Kidney (tissue), 14 donors: ENCODE measurements around the gene HSPA12A. TPM values are rescaled to one million over a fixed set of nuclear protein-coding genes. Genes with fewer than 3 reads are reported as not detected.

Experiments
- DNase-seq, 5 donors: peaks; one replicate each; pipeline ENCODE4 v3.0.0-alpha.2; 2013 to 2020
- FAIRE-seq: peaks from 2 replicates; lab custom pipeline; 2012; peaks lifted over from hg19 to GRCh38; lab: Jason Lieb, UNC
- H3K27ac ChIP-seq, 2 donors: one replicate each; pipeline ENCODE4 v1.7.0; 2013; ENCODE audit warnings: low read depth in 2 of 2, low read length in 2 of 2, inconsistent platforms in 1 of 2
- H3K27me3 ChIP-seq: one replicate; pipeline ENCODE4 v1.7.1; 2013; ENCODE audit warnings: low read length, inconsistent platforms; ENCODE audit not compliant: control insufficient read depth, insufficient read depth
- H3K36me3 ChIP-seq, 3 donors: one replicate each; pipeline versions ENCODE4 v1.7.0 to v1.7.1; 2013; ENCODE audit warnings: low read length in 3 of 3, control low read depth in 1 of 3, inconsistent platforms in 1 of 3; ENCODE audit not compliant: insufficient read depth in 3 of 3, control insufficient read depth in 2 of 3
- H3K4me1 ChIP-seq, 3 donors: one replicate each; pipeline versions ENCODE4 v1.7.0 to v1.7.1; 2013; ENCODE audit warnings: low read length in 3 of 3, inconsistent platforms in 1 of 3, low read depth in 1 of 3; ENCODE audit not compliant: control insufficient read depth in 2 of 3, insufficient read depth in 2 of 3
- H3K4me3 ChIP-seq, 3 donors: one replicate each; pipeline versions ENCODE4 v1.7.0 to v1.8.1; 2013; ENCODE audit warnings: low read length in 3 of 3, control low read depth in 1 of 3, inconsistent platforms in 1 of 3
- H3K9ac ChIP-seq, 3 donors: one replicate each; pipeline versions ENCODE4 v1.7.0 to v1.7.1; 2013; ENCODE audit warnings: low read length in 3 of 3, control low read depth in 1 of 3, inconsistent platforms in 1 of 3
- H3K9me3 ChIP-seq, 3 donors: one replicate each; pipeline versions ENCODE4 v1.7.0 to v1.7.1; 2013; ENCODE audit warnings: low read length in 3 of 3, control low read depth in 1 of 3, inconsistent platforms in 1 of 3; ENCODE audit not compliant: control insufficient read depth in 2 of 3, insufficient read depth in 1 of 3
- intact Hi-C: fragments of 100-400 bp; cut with DNase I; formaldehyde crosslinking; loops from one replicate; pipeline ENCODE4 v1.11.1; 2022
- polyA plus RNA-seq: library from polyadenylated mRNA; stranded (reverse); fragments of 350-450 nt; fragmentation: Illumina TruSeq; extraction: RNeasy Lipid Tissue Mini Kit (QIAGEN cat#74804); gene quantifications from one replicate; pipeline ENCODE4 v1.2.3, GENCODE V29; 2014; ENCODE audit warnings: low read depth, low replicate concordance; ENCODE audit not compliant: insufficient read depth
- total RNA-seq: library from RNA; stranded (reverse); fragmentation: NEBNext Ultra II Directional; extraction: Animal tissue kit (Norgen Biotek cat#: 25700); gene quantifications from one replicate; pipeline ENCODE4 v1.2.1, GENCODE V29; 2021
- TF ChIP-seq, protein P1 (sequence below): IDR thresholded peaks from 3 replicates; pipeline ENCODE4 v1.5.1; 2012; ENCODE audit warnings: mild to moderate bottlenecking, moderate library complexity, borderline replicate concordance; ENCODE audit not compliant: insufficient read depth; ENCODE audit errors: extremely low read depth
- donor health status: control.
- donor health status: control.
- donor health status: control.
- donor health status: control.
- donor health status: control.
- donor health status: DM: yes; HTN: yes; CAD: no.
- donor health status: Normal renal cell carcinoma (clear cell type).

HSPA12A gene
- total and polyA plus RNA-seq, 2 donors from 2014 or later, result 18.9 to 33.5 TPM

DNA sequence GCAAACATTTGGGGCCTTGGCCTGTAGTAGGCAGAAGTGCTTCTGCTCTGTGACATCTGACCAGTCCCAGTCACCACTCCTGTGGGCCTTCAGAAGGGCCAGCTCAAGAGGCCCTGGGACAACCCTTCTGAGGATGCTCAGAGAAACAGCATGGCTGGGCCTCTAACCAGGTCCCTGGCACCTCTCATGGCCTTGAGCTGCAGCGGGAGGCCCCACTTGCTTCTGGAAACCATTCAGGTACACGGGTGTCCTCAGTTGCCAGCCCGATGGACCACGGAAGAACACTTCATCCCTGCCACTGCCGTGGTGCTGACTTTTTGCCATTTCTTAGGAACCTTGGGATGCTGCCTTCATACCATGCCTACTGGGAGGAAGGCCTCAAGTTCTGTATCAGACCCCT, 57.6 kb downstream of the HSPA12A start:
- intact Hi-C loops, result loop anchor here (5.0 kb wide), 1 partner anchor 103 kb away; no protein-coding TSS in a partner anchor
- no peak overlapping the region for H3K9ac ChIP-seq
- TF ChIP-seq, protein P1, sequence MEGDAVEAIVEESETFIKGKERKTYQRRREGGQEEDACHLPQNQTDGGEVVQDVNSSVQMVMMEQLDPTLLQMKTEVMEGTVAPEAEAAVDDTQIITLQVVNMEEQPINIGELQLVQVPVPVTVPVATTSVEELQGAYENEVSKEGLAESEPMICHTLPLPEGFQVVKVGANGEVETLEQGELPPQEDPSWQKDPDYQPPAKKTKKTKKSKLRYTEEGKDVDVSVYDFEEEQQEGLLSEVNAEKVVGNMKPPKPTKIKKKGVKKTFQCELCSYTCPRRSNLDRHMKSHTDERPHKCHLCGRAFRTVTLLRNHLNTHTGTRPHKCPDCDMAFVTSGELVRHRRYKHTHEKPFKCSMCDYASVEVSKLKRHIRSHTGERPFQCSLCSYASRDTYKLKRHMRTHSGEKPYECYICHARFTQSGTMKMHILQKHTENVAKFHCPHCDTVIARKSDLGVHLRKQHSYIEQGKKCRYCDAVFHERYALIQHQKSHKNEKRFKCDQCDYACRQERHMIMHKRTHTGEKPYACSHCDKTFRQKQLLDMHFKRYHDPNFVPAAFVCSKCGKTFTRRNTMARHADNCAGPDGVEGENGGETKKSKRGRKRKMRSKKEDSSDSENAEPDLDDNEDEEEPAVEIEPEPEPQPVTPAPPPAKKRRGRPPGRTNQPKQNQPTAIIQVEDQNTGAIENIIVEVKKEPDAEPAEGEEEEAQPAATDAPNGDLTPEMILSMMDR, result no peak
- no peaks in the 10 kb centered on the region for H3K27me3 ChIP-seq
- no peaks in the 10 kb centered on the region for H3K9me3 ChIP-seq
- no peak overlapping the region for H3K27ac ChIP-seq
- DNase-seq (no peak), FAIRE-seq (no peak)
- peaks cover 0 to 6% (median 0%) of the 10 kb centered on the region in 3 donors for H3K36me3 ChIP-seq
- H3K4me3 ChIP-seq, result no peak overlapping the region
- H3K4me1 ChIP-seq, result peaks cover 0 to 24% (median 0%) of the 10 kb centered on the region in 3 donors

- peaks cover 0 to 24% (median 0%) of the 10 kb centered on the region in 3 donors for H3K4me1 ChIP-seq
- TF ChIP-seq, protein P1, result no peak
- intact Hi-C loops, result loop anchor here (5.0 kb wide), 1 partner anchor 103 kb away; no protein-coding TSS in a partner anchor
- H3K36me3 ChIP-seq, result peaks cover 0 to 6% (median 0%) of the 10 kb centered on the region in 3 donors
- no peak overlapping the region for H3K4me3 ChIP-seq
- H3K27me3 ChIP-seq, result no peaks in the 10 kb centered on the region
- H3K9me3 ChIP-seq, result no peaks in the 10 kb centered on the region
- no peak for FAIRE-seq
- H3K9ac ChIP-seq, result no peak overlapping the region
- no peak for DNase-seq
- H3K27ac ChIP-seq, result peak overlapping the region in 1 of 2 donors; percentile 6
Measured at GRCh38 chr10:116683821-116684220, 58.5 kb downstream of the HSPA12A start.

DNA sequence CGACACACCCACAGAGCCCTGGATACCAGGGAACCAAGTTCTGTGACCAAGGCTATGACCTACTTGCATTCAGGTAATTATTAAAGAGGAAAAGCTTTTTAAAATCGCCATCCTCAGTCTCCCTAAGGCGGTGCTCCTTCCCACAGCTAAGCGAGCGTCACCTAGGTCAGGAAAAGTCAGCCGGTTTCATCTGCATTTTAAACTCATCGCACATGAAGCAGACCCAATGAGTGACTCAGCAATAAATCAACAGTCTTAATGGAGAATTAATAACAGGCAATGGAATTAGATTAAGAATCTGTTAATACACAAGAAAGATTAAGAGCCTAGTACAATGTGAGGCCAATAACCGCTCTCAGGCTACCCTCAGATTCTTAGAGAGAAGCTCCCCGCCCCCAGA, 59.2 kb downstream of the HSPA12A start:
- H3K4me1 ChIP-seq, result peaks cover 0 to 20% (median 0%) of the 10 kb centered on the region in 3 donors
- peaks cover 0 to 6% (median 0%) of the 10 kb centered on the region in 3 donors for H3K36me3 ChIP-seq
- H3K9me3 ChIP-seq, result no peaks in the 10 kb centered on the region
- TF ChIP-seq, protein P1, result no peak
- DNase-seq, result peak in 3 of 5 donors; percentile 41 to 59 (median 53)
- intact Hi-C loops, result loop anchor here (5.0 kb wide), 1 partner anchor 104 kb away; no protein-coding TSS in a partner anchor
- no peak overlapping the region for H3K9ac ChIP-seq
- peak overlapping the region in 1 of 2 donors; percentile 41 for H3K27ac ChIP-seq
- no peaks in the 10 kb centered on the region for H3K27me3 ChIP-seq
- FAIRE-seq, result no peak
- no peak overlapping the region for H3K4me3 ChIP-seq
